VCaP (cell line): ENCODE measurements around the gene SSR2.

ENCODE experiments used
- H3K27ac ChIP-seq: fragments of 450-650 bp; 2 replicates; pipeline ENCODE4 v1.5.1; 2017
- CTCF ChIP-seq: fragments of 450-650 bp; conservative IDR thresholded peaks from 2 replicates; pipeline ENCODE4 v1.5.1; 2017; ENCODE audit warnings: mild to moderate bottlenecking, moderate library complexity

The SSR2 gene

GRCh38 chr1:156019946-156020292 lies 832 bp downstream of the SSR2 start:
- no peak for TF ChIP-seq CTCF
- peak overlapping the region; percentile 73; the same call in 1 of the 2 replicates for H3K27ac ChIP-seq

GRCh38 chr1:156014829-156015228 lies 5.9 kb downstream of the SSR2 start:
- no peak overlapping the region for H3K27ac ChIP-seq
- TF ChIP-seq CTCF = no peak

GRCh38 chr1:156012051-156012817 lies 8.5 kb downstream of the SSR2 start:
- H3K27ac ChIP-seq = no peak overlapping the region
- TF ChIP-seq CTCF = no peak

- H3K27ac ChIP-seq = no peak overlapping the region
- TF ChIP-seq CTCF = no peak
Measured at GRCh38 chr1:156009404-156009803, 11.3 kb downstream of the SSR2 start.

GRCh38 chr1:156006666-156007376 lies 13.9 kb downstream of the SSR2 start:
- no peak overlapping the region for H3K27ac ChIP-seq
- no peak for TF ChIP-seq CTCF

GRCh38 chr1:156004843-156005584 lies 15.7 kb downstream of the SSR2 start:
- H3K27ac ChIP-seq = no peak overlapping the region
- TF ChIP-seq CTCF = no peak

- no peak overlapping the region for H3K27ac ChIP-seq
- no peak for TF ChIP-seq CTCF
Measured at GRCh38 chr1:156003923-156004188, 16.9 kb downstream of the SSR2 start.
